ENCODE results near the gene OSBPL1A.
A peak's percentile ranks its signal among the peaks of the same experiment; 100 is the strongest.

OSBPL1A gene

GRCh38 chr18:24199372-24199962 lies 198.2 kb downstream of the OSBPL1A start:
- Histone ChIP-seq H3K27ac (ENCODE audit: low read depth, low read length) (peak overlapping the region; percentile 14), H3K4me3 (ENCODE audit: low read length) (no peak overlapping the region), H3K36me3 (ENCODE audit: control insufficient read depth, insufficient read depth, low read length) (no peaks in the 10 kb centered on the region), H3K4me1 (ENCODE audit: control insufficient read depth, insufficient read depth, low read length) (peaks cover 9% of the 10 kb centered on the region), H3K27me3 (ENCODE audit: control insufficient read depth, insufficient read depth, low read length) (no peaks in the 10 kb centered on the region), H3K9ac (ENCODE audit: low read length) (no peak overlapping the region)

- Histone ChIP-seq H3K4me3 (ENCODE audit: low read length) (no peak overlapping the region), H3K27ac (ENCODE audit: low read depth, low read length) (no peak overlapping the region)
Observed at GRCh38 chr18:24198461-24198860, 199.2 kb downstream of the OSBPL1A start.

DNA sequence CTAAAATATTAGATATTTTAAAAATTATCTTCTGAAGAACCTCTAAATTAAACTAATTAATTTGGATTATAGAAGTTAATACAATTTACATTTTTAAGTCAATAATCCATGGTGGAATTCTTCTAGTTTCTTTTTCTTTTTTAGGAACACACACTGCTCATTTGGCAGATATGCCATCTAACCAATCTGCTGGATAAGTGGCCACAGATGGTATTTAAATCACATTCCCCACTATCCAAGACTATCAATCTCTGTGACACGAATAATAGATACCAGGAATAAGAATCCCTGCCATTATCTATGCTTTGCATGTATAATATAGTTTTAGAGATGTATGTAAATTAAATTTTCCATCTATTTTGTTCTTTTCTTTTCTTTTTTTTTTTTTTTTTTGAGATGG lies 200.2 kb downstream of the OSBPL1A start:
- Histone ChIP-seq H3K36me3 (ENCODE audit: control insufficient read depth, insufficient read depth, low read length) (no peaks in the 10 kb centered on the region), H3K4me3 (ENCODE audit: low read length) (no peak overlapping the region)

More at GRCh38 chr18:24198461-24198860, 199.2 kb downstream of the OSBPL1A start:
- Histone ChIP-seq H3K27me3 (ENCODE audit: control insufficient read depth, insufficient read depth, low read length) (no peaks in the 10 kb centered on the region), H3K36me3 (ENCODE audit: control insufficient read depth, insufficient read depth, low read length) (no peaks in the 10 kb centered on the region), H3K9ac (ENCODE audit: low read length) (no peak overlapping the region), H3K4me1 (ENCODE audit: control insufficient read depth, insufficient read depth, low read length) (peaks cover 9% of the 10 kb centered on the region)

DNA sequence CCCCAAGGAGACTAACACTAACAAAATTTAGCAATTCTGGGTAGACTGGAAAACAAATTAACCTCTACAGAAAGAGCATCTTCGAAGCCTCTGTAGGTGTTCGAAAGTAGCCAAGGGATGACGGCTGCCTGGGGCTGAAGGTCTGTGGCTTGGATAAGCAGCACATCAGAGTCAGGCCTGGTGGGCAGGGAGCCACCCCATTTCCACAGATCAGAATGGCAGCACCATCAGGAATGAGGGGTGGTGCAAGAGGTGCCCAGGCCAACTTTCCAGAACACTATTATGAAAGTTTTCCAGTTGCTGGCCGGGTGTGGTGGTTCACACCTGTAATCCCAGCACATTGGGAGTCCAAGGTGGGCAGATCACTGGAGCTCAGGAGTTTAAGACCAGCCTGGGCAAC lies 200.9 kb downstream of the OSBPL1A start:
- Histone ChIP-seq H3K27me3 (ENCODE audit: control insufficient read depth, insufficient read depth, low read length) (no peaks in the 10 kb centered on the region), H3K27ac (ENCODE audit: low read depth, low read length) (no peak overlapping the region), H3K4me3 (ENCODE audit: low read length) (no peak overlapping the region), H3K9ac (ENCODE audit: low read length) (no peak overlapping the region), H3K4me1 (ENCODE audit: control insufficient read depth, insufficient read depth, low read length) (peaks cover 9% of the 10 kb centered on the region), H3K36me3 (ENCODE audit: control insufficient read depth, insufficient read depth, low read length) (no peaks in the 10 kb centered on the region)

More for the DNA sequence above, 200.2 kb downstream of the OSBPL1A start:
- peaks cover 9% of the 10 kb centered on the region for H3K4me1 ChIP-seq (ENCODE audit: control insufficient read depth, insufficient read depth, low read length)
- no peak overlapping the region for H3K9ac ChIP-seq (ENCODE audit: low read length)
- no peak overlapping the region for H3K27ac ChIP-seq (ENCODE audit: low read depth, low read length)
- no peaks in the 10 kb centered on the region for H3K27me3 ChIP-seq (ENCODE audit: control insufficient read depth, insufficient read depth, low read length)

GRCh38 chr18:24195296-24196053 lies 202.1 kb downstream of the OSBPL1A start:
- Histone ChIP-seq H3K27me3 (ENCODE audit: control insufficient read depth, insufficient read depth, low read length) (no peaks in the 10 kb centered on the region), H3K27ac (ENCODE audit: low read depth, low read length) (no peak overlapping the region), H3K4me1 (ENCODE audit: control insufficient read depth, insufficient read depth, low read length) (peaks cover 4% of the 10 kb centered on the region), H3K36me3 (ENCODE audit: control insufficient read depth, insufficient read depth, low read length) (no peaks in the 10 kb centered on the region), H3K9ac (ENCODE audit: low read length) (no peak overlapping the region), H3K4me3 (ENCODE audit: low read length) (no peak overlapping the region)

DNA sequence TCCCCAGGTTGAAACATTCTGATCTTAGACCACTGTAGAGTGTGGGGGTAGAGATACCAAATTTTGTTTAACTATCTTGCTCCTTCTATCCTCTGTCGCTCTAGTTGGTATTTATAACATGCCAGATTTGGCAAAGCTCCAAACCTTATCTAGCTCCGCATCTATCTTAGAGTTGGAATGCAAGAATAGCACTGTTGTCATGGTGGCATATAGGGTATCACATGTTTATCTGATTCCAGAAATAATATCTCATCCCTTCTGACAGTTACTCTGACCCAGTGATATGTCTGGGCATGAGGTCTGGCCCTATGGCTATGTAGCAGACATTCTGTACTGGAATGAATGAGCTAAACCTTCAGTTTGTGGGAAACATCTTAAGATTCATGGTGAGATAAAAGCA lies 207.0 kb downstream of the OSBPL1A start:
- Histone ChIP-seq H3K4me3 (ENCODE audit: low read length) (no peak overlapping the region), H3K9ac (ENCODE audit: low read length) (no peak overlapping the region), H3K27me3 (ENCODE audit: control insufficient read depth, insufficient read depth, low read length) (no peaks in the 10 kb centered on the region), H3K4me1 (ENCODE audit: control insufficient read depth, insufficient read depth, low read length) (no peaks in the 10 kb centered on the region), H3K27ac (ENCODE audit: low read depth, low read length) (no peak overlapping the region), H3K36me3 (ENCODE audit: control insufficient read depth, insufficient read depth, low read length) (no peaks in the 10 kb centered on the region)

DNA sequence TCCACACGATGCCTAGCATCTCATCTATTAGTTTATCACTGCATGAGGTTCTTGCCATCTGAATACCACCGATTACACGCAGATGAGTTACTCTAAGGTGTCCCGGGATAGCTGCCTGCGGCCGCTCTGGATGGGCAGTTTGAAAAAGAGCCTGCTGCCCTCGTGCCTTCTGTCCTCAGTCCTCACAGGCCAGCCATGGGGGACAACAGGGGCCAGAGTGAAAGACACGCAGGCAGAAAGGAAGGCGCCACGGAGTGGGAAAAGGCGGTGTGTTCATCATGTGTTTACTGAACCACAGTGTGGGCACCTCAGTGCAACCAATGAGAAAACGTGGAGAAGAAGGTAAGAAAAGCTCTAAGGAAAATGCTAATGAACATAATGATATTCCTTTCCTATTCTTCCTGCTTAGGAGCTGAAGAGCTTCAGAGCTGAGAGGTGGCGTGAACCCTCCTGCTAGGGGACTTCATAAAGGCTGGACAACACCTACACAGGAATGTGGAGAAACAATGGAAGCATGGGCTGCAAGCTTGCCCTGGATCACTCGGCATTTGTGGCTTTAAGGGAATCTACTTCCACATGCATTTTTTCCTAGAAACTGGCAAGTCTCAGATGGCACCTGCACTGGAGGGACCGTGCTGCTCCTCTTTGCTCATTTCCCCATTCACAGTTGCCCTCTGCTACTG lies 207.8 kb downstream of the OSBPL1A start:
- Histone ChIP-seq H3K4me3 (ENCODE audit: low read length) (no peak overlapping the region), H3K36me3 (ENCODE audit: control insufficient read depth, insufficient read depth, low read length) (no peaks in the 10 kb centered on the region), H3K9ac (ENCODE audit: low read length) (no peak overlapping the region), H3K4me1 (ENCODE audit: control insufficient read depth, insufficient read depth, low read length) (no peaks in the 10 kb centered on the region), H3K27ac (ENCODE audit: low read depth, low read length) (no peak overlapping the region), H3K27me3 (ENCODE audit: control insufficient read depth, insufficient read depth, low read length) (no peaks in the 10 kb centered on the region)

- no peaks in the 10 kb centered on the region for H3K36me3 ChIP-seq (ENCODE audit: control insufficient read depth, insufficient read depth, low read length)
- H3K27me3 ChIP-seq (ENCODE audit: control insufficient read depth, insufficient read depth, low read length), result no peaks in the 10 kb centered on the region
- H3K4me3 ChIP-seq (ENCODE audit: low read length), result no peak overlapping the region
- H3K27ac ChIP-seq (ENCODE audit: low read depth, low read length), result no peak overlapping the region
- no peak overlapping the region for H3K9ac ChIP-seq (ENCODE audit: low read length)
- H3K4me1 ChIP-seq (ENCODE audit: control insufficient read depth, insufficient read depth, low read length), result no peaks in the 10 kb centered on the region
Observed at GRCh38 chr18:24189007-24189528, 208.6 kb downstream of the OSBPL1A start.

- Histone ChIP-seq H3K4me3 (ENCODE audit: low read length) (no peak overlapping the region), H3K4me1 (ENCODE audit: control insufficient read depth, insufficient read depth, low read length) (no peaks in the 10 kb centered on the region), H3K27me3 (ENCODE audit: control insufficient read depth, insufficient read depth, low read length) (no peaks in the 10 kb centered on the region), H3K36me3 (ENCODE audit: control insufficient read depth, insufficient read depth, low read length) (no peaks in the 10 kb centered on the region), H3K9ac (ENCODE audit: low read length) (no peak overlapping the region), H3K27ac (ENCODE audit: low read depth, low read length) (no peak overlapping the region)
Observed at GRCh38 chr18:24188120-24188519, 209.5 kb downstream of the OSBPL1A start.

DNA sequence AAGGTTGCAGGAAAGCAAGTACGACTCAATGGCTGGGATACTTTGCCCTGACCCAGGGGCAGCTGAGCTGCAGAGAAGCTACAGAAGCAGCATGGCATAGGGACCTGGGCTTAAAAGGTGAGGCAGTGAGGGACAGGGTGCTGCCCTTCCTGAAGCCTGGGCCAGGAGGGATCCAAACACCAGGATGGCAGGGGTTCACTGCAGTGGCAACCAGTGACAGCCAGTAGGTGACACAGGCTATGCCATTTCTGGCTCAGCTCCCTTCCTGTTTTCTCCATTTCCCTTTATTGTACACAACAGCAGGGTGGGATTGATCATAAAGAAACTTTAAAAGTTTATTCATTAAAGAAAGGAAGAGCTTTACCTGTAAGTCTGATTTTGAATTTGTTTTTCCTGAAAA lies 209.9 kb downstream of the OSBPL1A start:
- no peaks in the 10 kb centered on the region for H3K4me1 ChIP-seq (ENCODE audit: control insufficient read depth, insufficient read depth, low read length)
- no peaks in the 10 kb centered on the region for H3K36me3 ChIP-seq (ENCODE audit: control insufficient read depth, insufficient read depth, low read length)
- H3K27ac ChIP-seq (ENCODE audit: low read depth, low read length), result no peak overlapping the region
- H3K4me3 ChIP-seq (ENCODE audit: low read length), result no peak overlapping the region
- H3K9ac ChIP-seq (ENCODE audit: low read length), result no peak overlapping the region
- no peaks in the 10 kb centered on the region for H3K27me3 ChIP-seq (ENCODE audit: control insufficient read depth, insufficient read depth, low read length)

DNA sequence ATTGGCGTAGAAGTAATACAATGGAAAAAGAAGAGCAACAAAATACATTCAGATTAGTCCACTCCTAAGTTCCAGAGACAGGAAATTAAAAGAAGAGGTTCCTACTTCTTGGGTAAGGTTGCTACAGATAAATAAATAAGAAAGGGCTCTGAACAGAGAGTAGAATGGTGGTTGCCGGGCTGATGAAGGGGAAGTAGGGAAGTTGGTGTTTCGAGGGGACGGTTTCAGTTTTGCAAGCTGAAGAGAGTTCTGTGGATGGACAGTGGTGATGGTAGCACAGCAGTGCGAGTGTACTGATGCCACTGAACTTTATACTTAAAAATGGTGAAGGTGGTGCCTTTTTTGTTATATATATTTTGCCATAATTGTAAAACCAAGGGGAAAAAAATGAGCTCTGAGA lies 210.6 kb downstream of the OSBPL1A start:
- no peaks in the 10 kb centered on the region for H3K27me3 ChIP-seq (ENCODE audit: control insufficient read depth, insufficient read depth, low read length)
- H3K36me3 ChIP-seq (ENCODE audit: control insufficient read depth, insufficient read depth, low read length), result no peaks in the 10 kb centered on the region
- H3K9ac ChIP-seq (ENCODE audit: low read length), result no peak overlapping the region
- no peaks in the 10 kb centered on the region for H3K4me1 ChIP-seq (ENCODE audit: control insufficient read depth, insufficient read depth, low read length)
- no peak overlapping the region for H3K4me3 ChIP-seq (ENCODE audit: low read length)
- no peak overlapping the region for H3K27ac ChIP-seq (ENCODE audit: low read depth, low read length)

DNA sequence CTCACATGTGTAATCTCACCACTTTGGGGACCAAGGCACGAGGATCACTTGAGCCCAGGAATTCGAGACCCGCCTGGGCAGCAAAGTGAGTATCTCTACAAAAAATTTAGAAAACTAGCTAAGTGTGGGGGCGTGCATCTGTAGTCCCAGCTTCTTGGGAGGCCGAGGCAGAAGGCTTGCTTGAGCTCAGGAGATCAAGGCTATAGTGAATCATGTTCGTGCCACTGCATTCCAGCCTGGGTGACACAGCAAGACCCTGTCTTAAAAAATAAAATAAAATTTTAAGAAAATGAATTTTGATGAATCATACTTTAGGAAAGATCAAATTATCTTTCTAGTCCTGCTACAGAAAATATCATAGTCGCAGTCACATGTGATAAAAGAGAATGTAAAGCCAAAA lies 211.8 kb downstream of the OSBPL1A start:
- no peaks in the 10 kb centered on the region for H3K36me3 ChIP-seq (ENCODE audit: control insufficient read depth, insufficient read depth, low read length)
- H3K27ac ChIP-seq (ENCODE audit: low read depth, low read length), result no peak overlapping the region
- H3K27me3 ChIP-seq (ENCODE audit: control insufficient read depth, insufficient read depth, low read length), result no peaks in the 10 kb centered on the region
- H3K4me1 ChIP-seq (ENCODE audit: control insufficient read depth, insufficient read depth, low read length), result no peaks in the 10 kb centered on the region
- no peak overlapping the region for H3K9ac ChIP-seq (ENCODE audit: low read length)
- no peak overlapping the region for H3K4me3 ChIP-seq (ENCODE audit: low read length)
